HEK293 (cell line): ENCODE data around the gene ZBTB20.

ENCODE experiments used
- CTCF ChIA-PET: fragments of 350-600 bp; formaldehyde crosslinking; extraction: SDS; loops from one replicate; lab custom pipeline; 2021; ENCODE audit warnings: antibody characterized with exemption; lab: Yijun Ruan, JAX
- POLR2A ChIA-PET: fragments of 300-600 bp; formaldehyde crosslinking; extraction: SDS; loops from one replicate; lab custom pipeline; 2020; ENCODE audit warnings: antibody characterized with exemption, inconsistent platforms; lab: Yijun Ruan, JAX
- H3K27ac ChIP-seq: fragments of 200-500 bp; sonication (Bioruptor generic); 2 replicates; pipeline ENCODE4 v1.5.1; 2014; ENCODE audit warnings: low read depth, low read length, control low read depth, inconsistent platforms; ENCODE audit errors: extremely low read depth
- H3K36me3 ChIP-seq, 2 experiments: fragments of 200-500 bp in 1 of 2; sonication (Bioruptor generic) in 1 of 2; 1 replicate in 1 of 2; 2 replicates in 1 of 2; pipeline ENCODE4 v1.5.1; 2014 to 2017; ENCODE audit warnings: inconsistent platforms in 2 of 2, low read length in 2 of 2; ENCODE audit not compliant: control insufficient read depth in 2 of 2, insufficient read depth in 1 of 2
- H3K4me1 ChIP-seq: fragments of 200-500 bp; sonication (Bioruptor generic); 2 replicates; pipeline ENCODE4 v1.5.1; 2014; ENCODE audit warnings: mild to moderate bottlenecking, low read length, inconsistent platforms; ENCODE audit not compliant: control insufficient read depth, insufficient read depth
- H3K4me3 ChIP-seq: 2 replicates; pipeline ENCODE4 v1.5.1; 2011; ENCODE audit warnings: low read depth, mild to moderate bottlenecking, control low read depth, low read length, moderate library complexity
- H3K9me3 ChIP-seq: fragments of 200-500 bp; sonication (Bioruptor generic); 2 replicates; pipeline ENCODE4 v1.5.1; 2014; ENCODE audit warnings: low read depth, low read length, inconsistent platforms; ENCODE audit not compliant: control insufficient read depth, insufficient read depth
- FEZF1 ChIP-seq: fragments of 450-650 bp; formaldehyde crosslinking; IDR thresholded peaks from 2 replicates; pipeline ENCODE4 v1.5.1; 2016; ENCODE audit warnings: missing biosample characterization, missing genetic modification characterization
- GLIS1 ChIP-seq: fragments of 450-650 bp; formaldehyde crosslinking; IDR thresholded peaks from 2 replicates; pipeline ENCODE4 v1.5.1; 2016; ENCODE audit warnings: missing biosample characterization, missing genetic modification characterization
- KLF7 ChIP-seq: fragments of 450-650 bp; formaldehyde crosslinking; IDR thresholded peaks from 2 replicates; pipeline ENCODE4 v1.5.1; 2016; ENCODE audit warnings: missing biosample characterization, missing genetic modification characterization, borderline replicate concordance
- SALL2 ChIP-seq: fragments of 450-650 bp; formaldehyde crosslinking; IDR thresholded peaks from 2 replicates; pipeline ENCODE4 v1.5.0; 2017; ENCODE audit warnings: missing biosample characterization, mild to moderate bottlenecking, missing genetic modification characterization, borderline replicate concordance
- SCRT2 ChIP-seq: fragments of 450-650 bp; formaldehyde crosslinking; IDR thresholded peaks from 2 replicates; pipeline ENCODE4 v1.5.1; 2016; ENCODE audit warnings: missing biosample characterization, missing genetic modification characterization
- SP3 ChIP-seq: fragments of 450-650 bp; formaldehyde crosslinking; IDR thresholded peaks from 2 replicates; pipeline ENCODE4 v1.5.1; 2016; ENCODE audit warnings: missing biosample characterization, missing genetic modification characterization
- SP7 ChIP-seq: fragments of 450-650 bp; formaldehyde crosslinking; IDR thresholded peaks from 2 replicates; pipeline ENCODE4 v1.5.1; 2016; ENCODE audit warnings: missing biosample characterization, missing genetic modification characterization
- ZBTB8A ChIP-seq: fragments of 450-650 bp; formaldehyde crosslinking; IDR thresholded peaks from 2 replicates; pipeline ENCODE4 v1.5.1; 2016; ENCODE audit warnings: missing biosample characterization, missing genetic modification characterization
- ZNF10 ChIP-seq: fragments of 450-650 bp; formaldehyde crosslinking; IDR thresholded peaks from 2 replicates; pipeline ENCODE4 v1.5.1; 2017; ENCODE audit warnings: missing biosample characterization, missing genetic modification characterization
- ZNF132 ChIP-seq: fragments of 450-650 bp; formaldehyde crosslinking; IDR thresholded peaks from 2 replicates; pipeline ENCODE4 v1.5.1; 2017; ENCODE audit warnings: missing biosample characterization, missing genetic modification characterization, borderline replicate concordance
- ZNF292 ChIP-seq: fragments of 450-650 bp; formaldehyde crosslinking; IDR thresholded peaks from 2 replicates; pipeline ENCODE4 v1.5.1; 2016; ENCODE audit warnings: low read depth, missing biosample characterization, missing genetic modification characterization, borderline replicate concordance
- ZNF37A ChIP-seq: fragments of 450-650 bp; IDR thresholded peaks from 2 replicates; pipeline ENCODE4 v1.5.1; 2018; ENCODE audit warnings: missing biosample characterization, missing genetic modification characterization
- ZNF394 ChIP-seq: fragments of 450-650 bp; formaldehyde crosslinking; IDR thresholded peaks from 2 replicates; pipeline ENCODE4 v1.5.1; 2016; ENCODE audit warnings: missing biosample characterization, missing genetic modification characterization, mild to moderate bottlenecking, moderate library complexity, borderline replicate concordance
- ZNF48 ChIP-seq: fragments of 450-650 bp; formaldehyde crosslinking; IDR thresholded peaks from 2 replicates; pipeline ENCODE4 v1.5.1; 2016; ENCODE audit warnings: missing biosample characterization, missing genetic modification characterization
- ZNF549 ChIP-seq: fragments of 450-650 bp; IDR thresholded peaks from 2 replicates; pipeline ENCODE4 v1.5.1; 2018; ENCODE audit warnings: missing biosample characterization, missing genetic modification characterization, mild to moderate bottlenecking, inconsistent platforms, moderate library complexity
- ZNF555 ChIP-seq: fragments of 450-650 bp; formaldehyde crosslinking; conservative IDR thresholded peaks from 2 replicates; pipeline ENCODE4 v1.5.1; 2017; ENCODE audit warnings: missing biosample characterization, mild to moderate bottlenecking, missing genetic modification characterization, inconsistent platforms
- ZNF560 ChIP-seq: fragments of 450-650 bp; formaldehyde crosslinking; IDR thresholded peaks from 2 replicates; pipeline ENCODE4 v1.5.1; 2017; ENCODE audit warnings: missing biosample characterization, missing genetic modification characterization, borderline replicate concordance
- ZNF571 ChIP-seq: fragments of 450-650 bp; formaldehyde crosslinking; IDR thresholded peaks from 2 replicates; pipeline ENCODE4 v1.5.0; 2017; ENCODE audit warnings: missing biosample characterization, missing genetic modification characterization
- ZNF624 ChIP-seq: fragments of 450-650 bp; formaldehyde crosslinking; IDR thresholded peaks from 2 replicates; pipeline ENCODE4 v1.5.1; 2017; ENCODE audit warnings: missing biosample characterization, missing genetic modification characterization
- ZNF626 ChIP-seq: fragments of 450-650 bp; sonication (Bioruptor Pico); formaldehyde crosslinking; IDR thresholded peaks from 2 replicates; pipeline ENCODE4 v1.5.1; 2018; ENCODE audit warnings: missing biosample characterization, missing genetic modification characterization, inconsistent platforms
- ZNF670 ChIP-seq: fragments of 450-650 bp; formaldehyde crosslinking; IDR thresholded peaks from 2 replicates; pipeline ENCODE4 v1.5.1; 2016; ENCODE audit warnings: missing biosample characterization, missing genetic modification characterization, low read depth
- TF ChIP-seq, protein P1 (sequence below): fragments of 450-650 bp; IDR thresholded peaks from 2 replicates; pipeline ENCODE4 v1.5.1; 2018; ENCODE audit warnings: missing biosample characterization, missing genetic modification characterization
- TF ChIP-seq, protein P2 (sequence below): fragments of 450-650 bp; formaldehyde crosslinking; IDR thresholded peaks from 2 replicates; pipeline ENCODE4 v1.5.1; 2016; ENCODE audit warnings: missing biosample characterization, missing genetic modification characterization
- TF ChIP-seq, protein P3 (sequence below): fragments of 450-650 bp; formaldehyde crosslinking; IDR thresholded peaks from 2 replicates; pipeline ENCODE4 v1.5.1; 2016; ENCODE audit warnings: missing biosample characterization, missing genetic modification characterization

The ZBTB20 gene

DNA sequence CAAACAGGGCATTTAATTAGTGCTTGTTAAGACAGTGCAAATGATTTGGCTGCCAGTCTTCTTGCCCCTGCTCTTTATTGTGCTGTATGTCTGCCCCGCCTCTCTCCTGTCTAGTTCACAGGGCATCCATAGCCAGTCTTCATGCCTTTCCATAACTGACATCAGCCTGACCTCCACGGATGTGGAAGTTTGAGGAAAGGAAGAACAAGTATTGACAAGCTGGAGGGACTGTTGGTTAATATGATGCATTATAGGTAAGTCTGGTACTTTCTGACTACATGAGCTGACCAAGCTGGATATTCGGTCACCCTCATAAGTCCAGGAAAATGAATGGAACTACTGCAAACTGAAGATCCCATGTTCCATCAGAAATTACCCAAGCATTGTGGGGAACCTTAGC, 527.3 kb downstream of the ZBTB20 start:
- POLR2A ChIA-PET = no interaction called here
- TF ChIP-seq SALL2 = no peak
- no peak overlapping the region for H3K4me3 ChIP-seq
- CTCF ChIA-PET = interaction anchor here (0.5 kb wide), 1 partner anchor 622 kb away, joined by 3 read pairs; no protein-coding TSS in a partner anchor
- H3K9me3 ChIP-seq = no peaks in the 10 kb centered on the region
- H3K4me1 ChIP-seq = no peaks in the 10 kb centered on the region; the same call in 1 of the 2 replicates
- H3K27ac ChIP-seq = no peak overlapping the region
- H3K36me3 ChIP-seq = no peaks in the 10 kb centered on the region

DNA sequence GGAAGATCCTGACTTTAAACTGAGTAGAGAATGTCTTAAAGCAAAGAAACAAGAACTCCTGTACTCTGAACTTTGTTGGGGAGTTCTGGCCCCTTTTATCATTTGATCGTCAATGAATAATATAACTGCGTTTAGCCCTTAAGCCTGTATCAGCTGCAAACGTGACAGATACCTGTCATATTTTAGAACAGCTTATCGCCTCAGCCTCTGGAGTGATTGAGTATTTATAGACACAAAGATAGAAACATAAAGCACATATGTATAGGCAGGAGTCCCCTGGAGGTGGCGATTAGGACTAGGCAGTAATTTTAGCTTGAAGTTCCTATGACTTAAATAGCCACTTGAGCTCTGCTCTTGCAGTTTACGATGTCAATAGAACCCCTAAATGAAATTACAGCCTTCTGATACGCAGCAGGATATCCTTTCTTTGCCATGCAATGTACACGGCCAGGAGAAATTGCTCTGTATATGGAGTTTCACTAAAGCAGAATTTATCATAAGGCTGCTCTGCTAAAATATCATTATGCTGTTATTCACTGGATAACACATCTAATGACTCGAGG, 531.5 kb downstream of the ZBTB20 start:
- ChIA-PET POLR2A (no interaction called here), CTCF (no interaction called here)
- Histone ChIP-seq H3K4me3 (no peak overlapping the region), H3K4me1 (no peaks in the 10 kb centered on the region), H3K36me3 (no peaks in the 10 kb centered on the region)
- TF ChIP-seq FEZF1 (tag by site-specific recombination) (peak; percentile 24; the same call in 1 of the 2 replicates), GLIS1 (tag by site-specific recombination) (peak; percentile 42; the same call in 1 of the 2 replicates), ZNF37A (no peak), ZNF571 (no peak), SP7 (peak; percentile 69)
- TF ChIP-seq, all 188 proteins: peak for 3
- Histone ChIP-seq H3K27ac (no peak overlapping the region), H3K9me3 (no peaks in the 10 kb centered on the region)

DNA sequence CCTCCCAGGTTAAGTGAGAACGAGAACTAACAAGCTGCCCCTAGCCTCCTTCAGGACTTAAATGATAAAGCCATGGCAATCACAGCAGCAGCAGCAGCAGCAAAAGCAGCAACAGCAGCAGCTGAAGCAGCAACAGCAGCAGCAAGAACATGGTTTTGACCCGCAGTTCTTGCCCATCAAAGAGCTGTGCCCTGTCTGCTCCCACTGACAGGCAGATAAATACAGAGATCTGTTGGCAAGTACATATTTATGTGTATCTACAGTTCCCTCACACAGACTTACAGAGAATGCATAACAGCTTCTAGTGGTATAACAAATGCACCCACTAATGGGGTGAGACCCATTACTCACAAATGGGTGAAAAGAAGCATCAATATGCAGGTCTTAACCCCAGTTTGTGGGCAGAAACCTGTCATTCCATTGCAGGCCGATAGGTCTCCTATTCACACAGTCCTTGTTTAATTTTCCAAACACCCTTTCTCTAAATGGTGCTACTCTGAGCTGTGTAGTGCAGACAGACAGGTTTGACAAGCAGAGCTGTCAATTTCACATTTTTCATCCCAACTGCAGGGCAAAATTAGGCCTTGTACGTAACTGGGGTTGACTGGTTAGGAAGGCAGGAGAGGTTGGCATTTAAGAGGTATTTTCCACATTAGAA, 537.0 kb downstream of the ZBTB20 start:
- ChIA-PET CTCF (interaction anchor here (0.6 to 0.7 kb wide), 2 partner anchors 386 to 1040 kb away, joined by 3 to 4 read pairs; no protein-coding TSS in a partner anchor), POLR2A (no interaction called here)
- H3K36me3 ChIP-seq = no peaks in the 10 kb centered on the region
- no peaks in the 10 kb centered on the region for H3K4me1 ChIP-seq
- no peak overlapping the region for H3K27ac ChIP-seq
- H3K4me3 ChIP-seq = no peak overlapping the region
- TF ChIP-seq ZNF549 (tag by site-specific recombination) (no peak), KLF7 (tag by site-specific recombination) (no peak), ZNF292 (tag by site-specific recombination) (no peak), ZNF560 (tag by site-specific recombination) (no peak)
- TF ChIP-seq, all 188 proteins: peak for 0
- no peaks in the 10 kb centered on the region for H3K9me3 ChIP-seq

DNA sequence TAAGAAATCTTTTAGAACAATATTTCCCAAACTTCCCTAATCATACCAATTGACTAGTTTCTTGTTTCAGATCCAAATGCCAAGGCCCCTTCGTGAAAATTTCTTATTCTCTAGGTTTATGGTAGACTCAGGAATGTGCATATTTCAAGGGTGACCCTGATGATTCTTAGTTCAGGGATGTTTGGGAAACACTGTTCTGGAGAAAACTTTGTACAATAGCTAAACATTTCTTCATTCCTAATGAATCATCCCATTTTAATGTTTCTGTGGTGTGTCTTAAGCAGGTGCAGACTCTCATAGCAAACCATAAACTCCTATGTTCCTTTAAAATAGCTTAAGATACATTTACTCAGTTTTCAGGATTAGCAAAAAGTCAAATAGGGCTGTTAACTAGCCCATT, 538.8 kb downstream of the ZBTB20 start:
- no peaks in the 10 kb centered on the region for H3K36me3 ChIP-seq
- H3K4me3 ChIP-seq = no peak overlapping the region
- ChIA-PET CTCF (no interaction called here), POLR2A (no interaction called here)
- no peaks in the 10 kb centered on the region for H3K4me1 ChIP-seq
- H3K9me3 ChIP-seq = no peaks in the 10 kb centered on the region
- H3K27ac ChIP-seq = no peak overlapping the region
- no peak for TF ChIP-seq ZNF292 (tag by site-specific recombination)
- TF ChIP-seq, protein P1, sequence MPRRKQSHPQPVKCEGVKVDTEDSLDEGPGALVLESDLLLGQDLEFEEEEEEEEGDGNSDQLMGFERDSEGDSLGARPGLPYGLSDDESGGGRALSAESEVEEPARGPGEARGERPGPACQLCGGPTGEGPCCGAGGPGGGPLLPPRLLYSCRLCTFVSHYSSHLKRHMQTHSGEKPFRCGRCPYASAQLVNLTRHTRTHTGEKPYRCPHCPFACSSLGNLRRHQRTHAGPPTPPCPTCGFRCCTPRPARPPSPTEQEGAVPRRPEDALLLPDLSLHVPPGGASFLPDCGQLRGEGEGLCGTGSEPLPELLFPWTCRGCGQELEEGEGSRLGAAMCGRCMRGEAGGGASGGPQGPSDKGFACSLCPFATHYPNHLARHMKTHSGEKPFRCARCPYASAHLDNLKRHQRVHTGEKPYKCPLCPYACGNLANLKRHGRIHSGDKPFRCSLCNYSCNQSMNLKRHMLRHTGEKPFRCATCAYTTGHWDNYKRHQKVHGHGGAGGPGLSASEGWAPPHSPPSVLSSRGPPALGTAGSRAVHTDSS (tag by site-specific recombination) = no peak
- TF ChIP-seq, protein P2, sequence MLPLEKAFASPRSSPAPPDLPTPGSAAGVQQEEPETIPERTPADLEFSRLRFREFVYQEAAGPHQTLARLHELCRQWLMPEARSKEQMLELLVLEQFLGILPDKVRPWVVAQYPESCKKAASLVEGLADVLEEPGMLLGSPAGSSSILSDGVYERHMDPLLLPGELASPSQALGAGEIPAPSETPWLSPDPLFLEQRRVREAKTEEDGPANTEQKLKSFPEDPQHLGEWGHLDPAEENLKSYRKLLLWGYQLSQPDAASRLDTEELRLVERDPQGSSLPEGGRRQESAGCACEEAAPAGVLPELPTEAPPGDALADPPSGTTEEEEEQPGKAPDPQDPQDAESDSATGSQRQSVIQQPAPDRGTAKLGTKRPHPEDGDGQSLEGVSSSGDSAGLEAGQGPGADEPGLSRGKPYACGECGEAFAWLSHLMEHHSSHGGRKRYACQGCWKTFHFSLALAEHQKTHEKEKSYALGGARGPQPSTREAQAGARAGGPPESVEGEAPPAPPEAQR (tag by site-specific recombination) = no peak
- no peak for TF ChIP-seq ZBTB8A (tag by site-specific recombination)
- TF ChIP-seq ZNF555 = no peak
- TF ChIP-seq ZNF132 (tag by site-specific recombination) = no peak
- TF ChIP-seq ZNF624 (tag by site-specific recombination) = no peak
- TF ChIP-seq SCRT2 (tag by site-specific recombination) = no peak
- no peak for TF ChIP-seq ZNF48
- TF ChIP-seq SP3 = no peak
- no peak for TF ChIP-seq ZNF670
- TF ChIP-seq, protein P3, sequence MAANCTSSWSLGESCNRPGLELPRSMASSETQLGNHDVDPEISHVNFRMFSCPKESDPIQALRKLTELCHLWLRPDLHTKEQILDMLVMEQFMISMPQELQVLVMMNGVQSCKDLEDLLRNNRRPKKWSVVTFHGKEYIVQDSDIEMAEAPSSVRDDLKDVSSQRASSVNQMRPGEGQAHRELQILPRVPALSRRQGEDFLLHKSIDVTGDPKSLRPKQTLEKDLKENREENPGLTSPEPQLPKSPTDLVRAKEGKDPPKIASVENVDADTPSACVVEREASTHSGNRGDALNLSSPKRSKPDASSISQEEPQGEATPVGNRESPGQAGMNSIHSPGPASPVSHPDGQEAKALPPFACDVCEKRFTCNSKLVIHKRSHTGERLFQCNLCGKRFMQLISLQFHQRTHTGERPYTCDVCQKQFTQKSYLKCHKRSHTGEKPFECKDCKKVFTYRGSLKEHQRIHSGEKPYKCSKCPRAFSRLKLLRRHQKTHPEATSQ (tag by site-specific recombination) = no peak
- TF ChIP-seq ZNF10 (tag by site-specific recombination) = no peak
- TF ChIP-seq ZNF626 (tag by site-specific recombination) = no peak
- TF ChIP-seq FEZF1 (tag by site-specific recombination) = no peak
- no peak for TF ChIP-seq ZNF394 (tag by site-specific recombination)
